HG03571 (cell line): ENCODE results near the gene TNFRSF21.
"Not testable (repeated sequence)": the region's sequence is repeated elsewhere in the genome, so short reads cannot be mapped to it uniquely, and the experiment has no call there.

Source experiments
- ATAC-seq: cut with Tn5 transposase; IDR thresholded peaks from one replicate; pipeline ENCODE4 v1.9.1; 2021; ENCODE audit not compliant: unreplicated experiment

Gene TNFRSF21

DNA sequence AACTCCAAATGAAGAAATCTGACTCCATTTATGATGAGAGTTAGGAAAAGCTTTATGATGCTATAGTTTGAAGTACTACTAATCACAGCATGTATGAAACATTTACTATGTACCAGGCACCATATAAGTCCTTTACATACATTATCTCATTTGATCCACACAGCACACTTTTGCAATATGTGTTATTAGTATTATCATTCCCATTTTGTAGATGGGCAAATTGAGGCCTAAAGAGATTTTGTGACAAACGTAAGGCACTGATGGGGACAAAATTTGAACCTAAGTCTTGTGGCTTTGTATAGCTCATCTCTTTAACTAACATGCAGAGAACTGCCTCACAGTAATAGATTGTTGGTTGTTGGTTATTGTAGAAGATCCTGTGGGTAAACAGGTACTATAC is 14.2 kb upstream of the TNFRSF21 start:
- no peak for ATAC-seq

DNA sequence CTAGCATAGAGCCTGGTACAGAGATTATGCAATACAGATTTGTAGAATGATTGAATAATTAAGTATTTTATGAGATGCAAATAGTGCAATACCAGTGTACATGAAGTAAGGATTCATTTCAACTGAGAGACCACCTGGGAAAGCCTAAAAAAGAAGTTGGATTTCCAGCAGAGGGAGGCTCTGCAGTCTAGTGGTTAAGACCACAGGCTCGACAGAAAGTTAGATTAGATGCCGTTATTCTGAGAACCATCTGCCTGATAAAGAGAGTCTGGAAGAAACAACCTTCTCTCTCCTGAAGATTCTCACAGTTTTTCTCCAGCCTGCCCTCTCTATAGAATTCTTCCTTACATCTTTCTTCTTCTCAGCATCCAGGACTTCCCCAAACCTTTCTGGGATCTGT is 13.6 kb upstream of the TNFRSF21 start:
- ATAC-seq = no peak

DNA sequence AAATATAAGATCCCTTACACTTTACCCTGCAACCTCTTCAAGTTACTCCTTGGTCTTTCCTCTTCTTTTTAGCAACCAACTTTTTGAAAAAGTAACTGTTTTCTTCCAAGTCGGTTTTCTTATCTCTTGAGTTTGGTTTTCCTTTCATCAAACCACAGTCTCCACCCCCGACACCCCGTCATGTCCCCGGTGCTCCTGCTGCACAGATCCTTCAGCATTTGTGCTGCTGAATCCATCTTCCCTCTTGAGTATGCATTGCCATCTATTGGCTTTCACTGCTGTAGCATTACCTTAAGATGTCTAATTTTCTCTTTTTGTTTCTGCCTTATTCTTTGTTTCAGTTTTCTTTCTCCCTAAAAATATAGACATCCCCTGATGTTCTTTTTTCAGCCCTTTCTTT is 11.9 kb upstream of the TNFRSF21 start:
- ATAC-seq = no peak

DNA sequence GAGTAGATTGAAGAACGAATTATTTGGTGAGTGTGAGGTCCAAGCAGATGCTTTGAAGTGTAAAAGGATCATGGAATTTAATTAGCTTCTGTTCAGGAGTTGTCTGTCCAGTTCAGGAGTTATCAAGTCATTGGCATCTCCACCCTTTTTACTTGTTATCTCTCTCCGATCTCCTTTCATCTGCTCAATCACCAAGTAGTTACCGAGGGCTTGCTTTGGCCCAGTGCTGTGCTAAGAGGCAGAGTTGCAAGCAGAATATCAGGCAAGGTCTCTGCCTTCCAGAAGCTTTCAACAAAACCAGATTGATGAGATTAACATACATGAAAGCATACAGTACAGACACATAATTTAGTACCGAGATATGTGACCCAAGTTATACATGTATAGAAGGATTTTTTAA is 10.2 kb upstream of the TNFRSF21 start:
- no peak for ATAC-seq

DNA sequence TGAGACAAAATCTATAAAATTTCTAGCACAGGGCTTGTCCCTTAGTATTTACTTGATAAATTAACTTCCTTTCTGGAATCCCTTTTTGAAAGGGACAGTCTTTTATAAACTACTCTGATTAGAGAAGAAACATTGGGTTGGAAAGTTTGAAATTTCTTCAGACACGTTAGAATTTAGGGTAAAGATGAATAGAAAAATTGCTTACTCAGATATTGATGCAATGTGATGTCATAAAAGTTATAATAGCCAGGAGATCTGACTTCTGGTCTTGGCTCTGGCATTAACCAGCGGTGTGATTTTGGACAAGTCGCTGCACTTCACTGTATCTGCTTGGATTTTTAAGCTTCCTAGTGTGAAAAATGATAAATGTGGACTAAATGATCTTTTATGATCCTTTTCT is 9.7 kb upstream of the TNFRSF21 start:
- no peak for ATAC-seq

DNA sequence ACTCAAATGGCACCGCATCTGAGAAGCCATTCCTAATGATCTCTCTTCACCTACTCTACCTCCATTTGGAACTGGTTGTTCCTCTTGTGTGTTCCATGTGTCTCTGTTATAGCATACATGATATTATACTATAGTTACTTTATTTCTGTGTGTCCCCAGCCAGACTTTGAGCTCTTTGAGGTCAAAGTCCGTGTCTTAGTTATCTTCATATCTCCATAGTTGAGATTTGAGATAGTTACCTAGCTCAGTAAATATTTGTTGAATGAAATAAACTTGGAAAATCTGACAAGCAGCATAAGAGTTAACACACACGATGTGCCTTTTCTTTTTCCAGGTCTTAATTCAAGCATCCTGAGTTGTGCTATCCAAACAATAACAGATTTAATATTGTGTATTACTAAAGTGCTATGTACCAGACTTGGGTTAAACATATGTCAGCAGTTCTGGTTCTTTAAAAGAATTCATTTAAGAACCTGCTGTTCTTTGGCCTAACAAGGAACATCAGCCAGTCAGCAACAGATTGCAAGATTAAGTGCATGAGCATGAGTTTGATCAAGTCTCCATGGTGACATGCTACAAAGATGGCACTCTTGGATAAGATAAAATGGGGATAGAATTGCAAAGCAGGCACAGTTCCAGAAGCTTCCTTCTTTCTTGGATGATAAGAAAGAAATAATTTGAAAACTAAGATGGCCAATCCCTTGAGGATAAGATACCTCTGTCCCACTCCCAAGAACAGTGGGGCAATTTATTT is 8.7 kb upstream of the TNFRSF21 start:
- no peak for ATAC-seq

DNA sequence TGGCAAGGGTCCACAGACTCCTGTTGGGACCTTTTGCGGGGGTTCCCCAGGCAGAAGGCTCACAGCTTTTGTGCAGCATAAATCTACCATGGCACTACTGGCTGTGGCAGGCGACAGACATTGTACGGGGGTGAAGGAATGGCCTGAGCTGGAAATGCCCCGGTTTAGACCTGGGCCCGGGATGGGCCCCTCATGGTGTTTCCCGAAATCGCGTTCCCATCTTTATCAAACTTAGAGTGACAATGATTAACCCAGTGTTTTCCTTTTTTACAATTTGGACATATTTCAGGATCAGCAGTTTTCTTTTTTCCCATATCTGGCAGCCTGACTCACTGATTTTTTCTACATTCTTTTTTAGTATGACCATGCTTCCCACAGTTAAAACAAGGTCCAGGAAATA is 5.5 kb upstream of the TNFRSF21 start:
- ATAC-seq = not testable (repeated sequence)

DNA sequence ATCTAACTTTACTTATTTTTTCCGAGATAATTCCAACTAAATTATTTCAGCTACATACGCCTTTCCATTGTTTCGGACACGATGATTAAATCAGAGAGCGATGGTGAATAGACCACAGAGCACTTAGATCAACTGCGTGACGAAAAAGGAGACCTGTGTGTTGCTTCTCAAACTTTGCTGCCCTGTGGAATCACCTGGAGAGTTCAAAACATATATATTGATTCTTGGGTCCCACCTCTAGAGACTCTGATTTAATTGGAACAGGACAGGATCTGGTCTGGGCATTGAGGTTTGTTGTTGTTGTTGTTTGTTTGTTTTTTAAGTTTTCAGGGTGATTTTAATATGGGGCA is 401 bp upstream of the TNFRSF21 start:
- ATAC-seq = no peak

DNA sequence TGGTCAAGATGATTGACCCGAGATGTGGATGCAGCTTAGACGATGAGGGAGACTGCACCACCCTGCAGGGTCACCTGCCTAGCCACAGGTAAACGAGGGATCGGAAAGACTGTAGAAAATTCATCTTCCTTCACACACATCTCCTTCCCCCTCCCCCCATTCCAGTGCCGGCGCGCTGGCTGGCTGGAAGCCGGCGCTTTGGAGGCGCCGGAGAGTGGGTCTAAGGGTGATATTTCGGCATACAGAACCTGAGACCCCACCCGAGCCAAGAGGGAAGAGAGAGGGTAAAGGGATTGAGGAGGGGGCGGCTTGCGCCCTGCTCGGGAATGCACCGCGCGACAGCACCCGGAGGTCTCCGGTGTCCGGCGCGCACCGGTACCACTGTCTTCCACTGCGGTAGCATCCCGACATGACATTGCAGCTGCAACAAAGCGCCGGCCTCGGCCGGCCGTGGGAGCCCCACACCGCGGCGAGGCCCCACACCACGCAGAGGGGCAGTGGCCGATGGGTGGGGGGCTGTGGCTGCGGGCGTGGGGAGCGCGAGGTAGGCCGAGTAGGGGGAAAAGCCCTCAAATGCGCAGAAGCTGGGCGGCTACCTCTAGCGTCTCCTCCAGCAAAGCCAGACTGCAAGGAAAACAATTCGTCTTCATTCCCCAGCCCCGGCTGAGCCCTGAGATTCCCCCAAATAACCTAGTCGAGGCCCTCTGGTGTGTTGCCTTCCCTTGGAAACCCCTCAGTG is 984 bp downstream of the TNFRSF21 start:
- peak; percentile 23 for ATAC-seq

DNA sequence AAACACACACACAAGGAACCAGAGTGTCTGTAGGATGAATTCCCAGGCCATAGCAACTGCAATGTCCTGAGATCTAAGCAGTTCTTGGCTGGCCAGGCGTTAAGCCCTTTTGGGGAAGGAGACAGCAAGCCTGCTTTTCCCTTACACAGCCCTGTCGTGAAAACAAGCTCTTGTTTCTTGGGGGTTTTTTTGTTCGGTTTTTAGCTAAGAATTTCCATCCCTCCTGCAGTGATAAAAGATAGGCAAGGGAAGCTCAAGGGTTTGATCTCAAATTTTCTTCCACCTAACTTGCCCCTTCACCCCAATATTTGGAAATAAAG is 1.5 kb downstream of the TNFRSF21 start:
- ATAC-seq = no peak

DNA sequence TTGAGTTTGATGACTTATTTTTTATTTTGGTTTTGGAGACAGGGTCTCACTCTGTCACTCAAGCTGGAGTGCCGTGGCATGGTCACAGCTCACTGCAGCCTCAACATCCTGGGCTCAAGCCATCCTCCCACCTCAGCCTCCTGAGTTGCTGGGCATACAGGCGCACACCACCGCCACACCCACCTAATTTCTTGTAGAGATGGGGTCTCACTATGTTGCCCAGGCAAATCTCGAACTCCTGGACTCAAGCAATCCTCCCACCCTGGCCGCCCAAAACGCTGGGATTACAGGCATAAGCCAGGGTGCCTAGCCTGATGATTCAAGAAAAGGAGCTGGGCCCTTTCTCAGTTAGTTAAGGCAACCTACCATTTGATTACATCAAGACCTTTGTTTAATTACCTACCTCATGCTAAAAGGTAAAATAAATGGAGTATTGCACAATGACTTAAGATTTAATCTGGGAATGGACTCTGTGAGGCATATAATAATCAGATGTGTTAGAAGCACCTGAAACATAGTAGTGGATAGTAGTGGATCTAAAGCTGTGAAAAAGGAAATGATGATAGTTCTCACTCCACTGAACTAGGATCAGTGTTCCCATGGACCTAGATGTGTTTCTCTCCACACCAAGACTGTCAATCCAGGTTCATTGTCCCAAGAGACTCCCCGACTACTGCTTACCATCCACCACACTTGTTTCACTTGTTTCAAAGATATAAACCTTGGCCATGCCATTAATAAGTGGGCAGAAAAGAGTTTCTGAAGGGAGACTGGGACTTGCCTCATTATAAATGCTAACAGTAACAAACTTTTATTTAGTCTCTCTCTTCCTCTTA is 2.1 kb downstream of the TNFRSF21 start:
- ATAC-seq = no peak

DNA sequence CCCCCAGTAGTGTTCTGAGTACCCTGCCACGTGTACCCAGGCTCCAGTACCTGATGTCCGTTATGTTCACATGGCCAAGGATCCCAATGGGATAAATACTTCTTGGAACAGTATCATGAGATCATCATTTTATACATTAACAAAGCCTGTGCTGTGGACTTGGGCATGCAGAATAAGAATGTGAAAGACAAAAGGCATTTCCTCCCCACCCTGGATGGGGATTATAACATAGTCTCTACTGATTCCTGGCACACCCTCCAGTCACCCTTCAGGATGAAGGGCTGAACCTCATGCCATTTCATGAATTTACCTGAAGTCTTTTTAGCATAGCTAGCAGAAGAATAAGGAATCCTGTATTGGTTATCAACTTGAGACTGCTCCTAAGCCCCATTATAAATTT is 2.8 kb downstream of the TNFRSF21 start:
- ATAC-seq = no peak

DNA sequence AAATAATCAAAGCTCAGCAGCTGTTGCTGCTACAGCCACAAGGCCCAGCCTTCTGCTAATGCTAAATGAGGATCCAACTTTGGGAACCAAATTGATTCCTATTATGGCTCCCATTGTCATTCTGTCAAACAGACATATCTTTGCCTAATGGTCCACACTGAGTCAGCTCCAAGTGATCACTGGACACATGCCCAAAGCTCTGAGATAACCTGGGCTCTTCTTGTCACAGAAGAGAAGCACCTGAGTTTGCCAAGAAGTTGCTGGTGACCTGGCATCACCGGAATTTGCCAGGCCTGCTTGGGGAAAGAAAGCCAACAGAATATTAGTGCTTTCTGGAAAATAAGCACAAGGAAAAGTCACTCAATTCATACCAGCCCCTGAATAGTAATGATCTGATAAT is 5.8 kb downstream of the TNFRSF21 start:
- ATAC-seq = no peak

DNA sequence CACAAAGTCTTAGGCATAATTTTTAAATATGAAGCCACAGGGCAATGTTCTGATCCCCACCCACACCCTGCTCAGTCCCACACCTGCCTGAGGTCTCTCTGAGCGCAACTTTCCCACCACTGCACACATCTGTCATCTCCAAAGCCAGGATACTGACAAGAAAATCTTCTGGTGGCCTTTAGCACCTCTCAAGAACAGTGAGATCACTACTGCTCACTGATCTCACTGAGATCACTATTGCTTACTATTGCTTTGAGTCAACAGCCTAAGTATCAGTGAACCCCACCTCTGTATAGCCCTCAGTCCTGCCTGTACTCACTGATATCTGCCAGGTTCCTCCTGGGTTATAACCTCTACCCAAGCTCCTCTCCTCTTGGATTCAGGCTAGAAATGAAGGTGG is 6.4 kb downstream of the TNFRSF21 start:
- ATAC-seq = no peak

DNA sequence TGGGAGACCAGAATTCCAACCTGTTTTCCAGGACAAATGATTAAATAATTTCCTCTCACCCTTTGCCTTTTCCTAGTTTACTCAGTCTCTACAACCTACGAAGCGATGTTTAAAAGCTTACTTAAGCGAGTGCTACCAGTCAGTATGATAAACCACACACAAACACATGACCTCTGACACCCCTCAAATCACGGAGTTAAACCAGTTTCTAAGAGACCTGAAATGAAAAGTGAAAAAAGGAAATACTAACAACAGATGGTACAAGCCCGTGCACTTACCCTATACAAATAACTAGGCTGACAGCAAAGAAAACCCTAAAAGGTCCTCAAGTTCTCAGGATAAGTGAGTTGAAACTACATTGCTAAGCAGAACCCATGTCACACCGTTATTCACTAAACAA is 7.7 kb downstream of the TNFRSF21 start:
- ATAC-seq = no peak

DNA sequence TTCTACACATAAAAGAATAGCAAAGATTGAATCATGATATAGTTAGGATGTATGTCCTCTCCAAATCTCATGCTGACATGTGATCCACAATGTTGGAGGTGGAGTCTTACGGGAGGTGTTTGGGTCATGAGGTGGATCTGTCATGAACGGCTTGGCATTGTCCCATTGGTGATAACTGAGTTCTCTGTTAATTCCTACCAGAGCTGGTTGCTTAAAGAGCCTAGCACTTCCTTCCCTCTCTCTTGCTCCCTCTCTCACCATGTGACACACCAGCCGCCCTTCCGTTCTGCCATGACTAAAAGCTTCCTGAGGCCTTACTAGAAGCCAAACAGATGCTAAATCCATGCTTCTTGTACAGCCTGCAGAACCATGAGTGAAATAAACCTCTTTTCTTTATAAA is 8.3 kb downstream of the TNFRSF21 start:
- ATAC-seq = no peak

DNA sequence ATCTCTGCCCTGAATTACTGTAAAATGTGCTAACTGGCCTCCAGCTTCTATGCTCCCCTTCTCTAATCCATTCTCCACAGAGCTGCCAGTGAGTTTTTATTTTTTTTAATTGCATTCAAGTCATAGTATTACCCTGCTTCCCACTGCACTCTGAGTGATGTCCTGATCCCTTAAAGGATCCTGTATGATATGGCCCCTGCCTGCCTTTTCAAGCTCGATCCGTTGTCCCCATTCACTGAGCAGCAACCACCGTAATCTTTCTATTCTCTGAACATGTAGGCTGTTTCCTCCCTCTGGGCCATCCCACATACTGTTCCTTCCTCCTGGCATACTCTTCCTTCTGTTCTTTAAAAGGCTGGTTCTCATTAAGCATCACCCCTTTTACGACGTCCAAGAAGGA is 9.3 kb downstream of the TNFRSF21 start:
- no peak for ATAC-seq

DNA sequence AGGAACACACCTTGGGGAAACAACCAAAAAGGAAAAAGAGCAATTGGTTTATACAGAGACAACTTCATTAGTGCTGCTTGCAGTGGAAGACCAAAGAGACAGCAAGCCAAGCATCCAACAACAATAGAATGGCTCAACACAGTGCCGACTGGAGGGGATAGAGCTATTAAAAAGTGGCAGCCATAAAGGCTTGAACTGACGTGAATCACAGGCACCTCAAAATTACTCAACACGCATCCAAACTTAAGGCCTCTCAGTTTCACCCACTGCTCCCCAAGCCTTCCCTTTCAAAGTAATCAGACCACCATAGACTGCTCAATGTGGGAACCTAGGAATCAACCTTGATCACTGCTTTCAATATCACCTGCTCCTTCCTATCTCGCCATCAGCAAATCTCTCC is 9.7 kb downstream of the TNFRSF21 start:
- ATAC-seq = no peak

DNA sequence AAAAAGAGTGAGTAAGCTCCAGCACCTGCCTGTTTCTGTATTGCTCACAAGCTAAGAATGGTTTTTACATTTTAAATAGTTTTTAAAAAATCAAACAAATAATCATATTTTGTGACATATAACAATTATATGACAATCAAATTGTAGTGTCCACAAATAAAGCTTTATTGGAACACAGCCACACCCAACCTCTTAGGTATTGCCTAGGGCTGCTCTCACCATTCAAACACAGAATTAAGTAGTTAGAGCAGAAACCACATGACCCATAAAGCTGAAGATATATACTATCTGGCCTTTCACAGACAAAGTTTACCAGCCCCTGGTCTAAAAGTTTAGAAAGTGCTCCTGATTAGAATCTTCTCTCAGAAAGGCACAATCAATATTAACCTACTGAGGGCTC is 11.2 kb downstream of the TNFRSF21 start:
- ATAC-seq = no peak

DNA sequence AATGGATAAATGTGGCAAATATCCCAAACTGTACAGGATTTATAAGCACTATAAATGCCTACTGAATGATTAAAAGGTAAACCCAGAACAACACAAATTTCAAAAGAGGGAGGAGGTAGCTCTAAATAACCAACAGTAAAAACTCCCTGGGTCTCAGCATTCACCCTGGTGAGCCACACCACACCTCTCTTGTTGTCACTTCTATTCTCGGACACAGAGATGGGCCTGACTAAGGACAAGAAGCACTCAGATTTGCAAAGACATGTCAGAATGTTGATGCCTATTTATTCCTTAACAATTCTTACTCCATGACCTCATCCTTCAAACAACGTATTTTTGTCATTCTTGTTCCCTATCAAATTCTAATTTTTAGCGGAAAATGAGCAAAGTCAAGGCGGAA is 14.7 kb downstream of the TNFRSF21 start:
- no peak for ATAC-seq

DNA sequence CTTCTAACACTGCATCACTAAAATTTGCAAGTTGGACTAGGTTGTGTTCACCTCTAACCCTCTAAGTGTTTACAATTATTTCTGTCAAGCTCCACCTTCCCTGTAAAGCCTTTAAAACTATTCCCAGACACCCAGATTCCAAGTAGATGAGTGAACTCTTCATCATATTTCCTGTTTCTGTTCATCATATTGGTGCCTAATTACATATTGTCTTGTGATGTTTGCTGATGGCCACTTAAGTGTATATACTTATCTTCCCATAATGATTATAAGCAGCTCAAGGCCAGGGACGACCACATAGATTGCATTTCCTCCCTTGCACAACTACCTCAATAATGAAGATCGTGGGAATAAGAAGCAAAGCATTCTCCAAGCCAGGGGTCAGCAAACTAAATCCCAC is 16.8 kb downstream of the TNFRSF21 start:
- no peak for ATAC-seq

DNA sequence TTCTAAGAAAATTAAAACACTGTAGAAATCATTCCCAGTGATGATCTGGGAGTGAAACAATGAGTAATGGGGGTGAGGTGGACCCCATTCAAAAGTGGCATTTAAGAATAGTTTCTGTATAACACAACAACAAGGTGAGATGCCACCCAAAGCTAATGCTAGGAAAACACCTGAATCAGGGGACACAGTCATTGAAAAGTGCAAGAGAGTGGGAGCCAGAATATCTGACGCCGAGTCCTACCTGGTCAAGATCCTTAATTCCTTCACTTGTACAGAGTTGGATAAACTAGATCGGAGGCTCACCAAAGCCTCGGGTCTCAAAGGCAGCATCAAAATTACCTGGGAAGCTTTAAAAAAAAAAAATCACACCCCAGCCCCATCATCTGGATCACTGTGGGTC is 17.7 kb downstream of the TNFRSF21 start:
- ATAC-seq = no peak
